Measurements from ENCODE around the gene HOPX.

DNA sequence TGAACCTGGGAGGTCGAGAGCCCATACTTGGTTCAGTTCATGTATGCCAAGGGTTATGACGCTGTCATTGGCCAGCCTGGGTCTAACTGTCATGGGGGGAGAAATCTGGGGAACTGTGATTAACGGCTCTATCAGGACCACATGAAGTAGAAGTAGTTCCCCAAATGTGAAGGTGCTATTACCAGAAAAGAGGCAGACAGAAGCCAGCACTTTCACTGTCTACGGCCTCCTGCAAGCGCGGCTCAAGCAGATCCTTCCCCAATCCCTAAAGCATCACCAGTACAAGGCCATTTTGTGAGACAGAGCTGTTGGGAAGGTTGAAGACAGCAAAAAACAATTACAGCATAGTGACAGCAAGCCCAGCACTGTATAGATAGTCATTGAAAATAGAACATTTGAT, 37.5 kb downstream of the HOPX start:
- TF ChIP-seq GATA2 (IDR thresholded peaks at IDR 0.05; ENCODE audit: low read depth, low read length), result no peak
- TF ChIP-seq GATA3 (IDR thresholded peaks at IDR 0.05; ENCODE audit: low read depth, low read length), result no peak

All from SH-SY5Y (cell line).